ENCODE results near the gene MSN. TPM values are rescaled to one million over a fixed set of nuclear protein-coding genes. Genes with fewer than 3 reads are reported as not detected.
"Not testable (repeated sequence)": the region's sequence is repeated elsewhere in the genome, so short reads cannot be mapped to it uniquely, and the experiment has no call there.

Gene MSN
- total RNA-seq, 1 experiment from 2014 or later: 247 TPM

- no peak for DNase-seq
- H3K4me3 ChIP-seq: no peak overlapping the region
- H3K27me3 ChIP-seq: no peaks in the 10 kb centered on the region
- H3K4me1 ChIP-seq: no peaks in the 10 kb centered on the region
- no peaks in the 10 kb centered on the region for H3K9me3 ChIP-seq (replicated peaks)
- H3K27ac ChIP-seq: no peak overlapping the region
- peaks cover 5% of the 10 kb centered on the region for H3K36me3 ChIP-seq
Observed at GRCh38 chrX:65723706-65724105, 56.3 kb downstream of the MSN start.

DNA sequence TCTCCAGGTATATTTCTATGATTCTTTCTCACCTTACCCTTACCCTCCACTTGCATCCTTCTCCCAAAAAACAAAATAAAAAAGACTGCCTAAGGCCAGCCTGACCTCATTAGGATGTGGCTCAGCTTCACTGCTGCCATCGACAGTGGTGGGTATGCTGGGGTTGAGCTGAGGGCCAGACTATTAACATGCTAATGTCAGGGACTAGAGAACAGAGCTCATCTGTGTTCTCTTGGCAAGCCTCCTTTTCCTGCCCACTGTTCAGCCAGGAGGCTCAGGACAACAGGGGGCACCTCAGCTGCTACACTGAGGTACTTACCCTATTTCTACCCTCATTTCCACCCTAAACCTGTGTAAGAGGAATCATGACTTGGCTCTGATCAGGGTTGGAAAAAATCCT, 59.3 kb downstream of the MSN start:
- Histone ChIP-seq H3K4me3 (no peak overlapping the region), H3K27ac (no peak overlapping the region), H3K9me3 (replicated peaks) (no peaks in the 10 kb centered on the region), H3K27me3 (no peaks in the 10 kb centered on the region), H3K4me1 (no peaks in the 10 kb centered on the region), H3K36me3 (peaks cover 27% of the 10 kb centered on the region)
- no peak for DNase-seq

- no peak for DNase-seq
- Histone ChIP-seq H3K27ac (no peak overlapping the region), H3K4me3 (no peak overlapping the region), H3K36me3 (peaks cover 41% of the 10 kb centered on the region), H3K27me3 (no peaks in the 10 kb centered on the region), H3K4me1 (no peaks in the 10 kb centered on the region), H3K9me3 (replicated peaks) (no peaks in the 10 kb centered on the region)
Observed at GRCh38 chrX:65731684-65732289, 64.3 kb downstream of the MSN start.

DNA sequence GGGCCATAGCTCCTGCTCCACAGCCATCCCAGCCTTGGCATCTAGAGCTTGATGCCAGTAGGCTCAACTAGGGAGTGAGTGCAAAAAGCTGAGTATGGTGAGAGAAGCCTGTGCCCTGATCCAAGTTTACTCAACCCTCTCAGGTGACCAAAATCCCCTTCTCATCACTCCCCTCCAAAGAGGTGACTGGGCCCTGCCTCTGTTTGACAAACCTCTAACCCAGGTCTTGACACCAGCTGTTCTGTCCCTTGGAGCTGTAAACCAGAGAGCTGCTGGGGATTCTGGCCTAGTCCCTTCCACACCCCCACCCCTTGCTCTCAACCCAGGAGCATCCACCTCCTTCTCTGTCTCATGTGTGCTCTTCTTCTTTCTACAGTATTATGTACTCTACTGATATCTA, 73.5 kb downstream of the MSN start:
- Histone ChIP-seq H3K4me1 (no peaks in the 10 kb centered on the region), H3K27ac (no peak overlapping the region), H3K36me3 (peaks cover 34% of the 10 kb centered on the region), H3K4me3 (no peak overlapping the region), H3K9me3 (replicated peaks) (no peaks in the 10 kb centered on the region), H3K27me3 (no peaks in the 10 kb centered on the region)
- DNase-seq: no peak

DNA sequence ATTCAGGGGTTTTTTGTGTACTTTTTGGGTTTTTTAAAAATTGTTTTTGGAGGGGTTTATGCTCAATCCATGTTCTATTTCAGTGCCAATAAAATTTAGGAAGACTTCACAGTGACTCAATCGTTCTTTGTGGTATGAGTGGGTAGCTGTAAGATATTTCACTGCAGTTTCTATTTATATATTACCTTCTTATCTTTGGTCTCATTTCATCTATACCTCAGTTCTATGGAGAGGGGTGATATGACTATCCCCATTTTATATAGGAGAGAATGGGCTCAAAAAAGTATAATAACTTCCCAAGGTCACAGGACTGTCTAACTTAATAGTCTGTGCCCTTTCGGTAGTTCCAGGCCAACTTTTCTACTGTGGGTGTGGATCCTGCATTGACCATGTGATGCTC, 74.4 kb downstream of the MSN start:
- DNase-seq: no peak
- H3K36me3 ChIP-seq: peaks cover 34% of the 10 kb centered on the region
- no peaks in the 10 kb centered on the region for H3K27me3 ChIP-seq

DNA sequence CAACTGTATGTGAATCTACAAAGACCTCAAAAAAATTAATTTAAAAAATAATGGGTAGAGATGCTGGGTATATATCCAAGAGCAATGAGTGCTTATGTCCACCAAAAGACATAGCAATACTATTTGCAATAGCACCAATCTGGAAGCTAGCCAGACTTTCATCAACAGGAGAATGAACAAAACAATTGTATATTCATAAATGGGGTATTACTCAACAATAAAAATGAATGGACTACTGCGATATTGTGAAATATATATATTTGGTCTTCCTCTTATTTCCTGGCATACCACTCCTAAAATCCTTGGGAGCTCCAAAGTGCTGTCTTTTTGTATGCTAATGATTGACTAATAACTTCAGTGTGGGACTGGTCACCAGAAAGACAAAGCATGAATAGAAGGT, 77.5 kb downstream of the MSN start:
- no peaks in the 10 kb centered on the region for H3K27me3 ChIP-seq
- H3K27ac ChIP-seq: no peak overlapping the region
- no peaks in the 10 kb centered on the region for H3K9me3 ChIP-seq (replicated peaks)
- H3K36me3 ChIP-seq: peaks cover 7% of the 10 kb centered on the region
- no peak overlapping the region for H3K4me3 ChIP-seq
- H3K4me1 ChIP-seq: no peaks in the 10 kb centered on the region
- DNase-seq: no peak

More for the DNA sequence above, 74.4 kb downstream of the MSN start:
- Histone ChIP-seq H3K4me3 (no peak overlapping the region), H3K9me3 (replicated peaks) (no peaks in the 10 kb centered on the region), H3K27ac (no peak overlapping the region), H3K4me1 (no peaks in the 10 kb centered on the region)

DNA sequence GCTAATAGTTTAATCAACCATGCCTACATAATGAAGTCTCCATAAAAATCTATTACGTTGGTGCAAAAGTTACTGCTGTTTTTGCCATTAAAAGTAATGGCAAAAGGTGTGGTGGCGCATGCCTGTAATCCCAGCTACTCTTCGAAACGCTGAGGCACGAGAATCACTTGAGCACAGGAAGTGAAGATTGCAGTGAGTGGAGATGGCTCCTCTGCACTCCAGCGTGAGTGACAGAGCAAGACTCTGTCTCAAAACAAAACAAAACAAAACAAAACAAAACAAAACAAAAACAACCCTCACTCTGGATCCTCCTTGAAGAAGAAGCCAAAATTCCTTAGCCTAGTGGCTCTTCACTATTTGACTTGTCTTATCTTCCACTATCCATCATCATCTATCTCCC, 78.0 kb downstream of the MSN start:
- Histone ChIP-seq H3K36me3 (peaks cover 3% of the 10 kb centered on the region), H3K9me3 (replicated peaks) (no peaks in the 10 kb centered on the region), H3K27me3 (no peaks in the 10 kb centered on the region), H3K27ac (no peak overlapping the region), H3K4me3 (no peak overlapping the region), H3K4me1 (no peaks in the 10 kb centered on the region)
- no peak for DNase-seq

- H3K27me3 ChIP-seq: no peaks in the 10 kb centered on the region
- peak in 1 of 2 experiments; percentile 26 for DNase-seq
- 0 out of 2 replicates have a peak, but pooled peaks cover 3% of the 10 kb centered on the region for H3K36me3 ChIP-seq
- H3K4me1 ChIP-seq: no peaks in the 10 kb centered on the region
- H3K27ac ChIP-seq: no peak overlapping the region
- no peaks in the 10 kb centered on the region for H3K9me3 ChIP-seq (replicated peaks)
- H3K4me3 ChIP-seq: no peak overlapping the region
Observed at GRCh38 chrX:65745992-65746391, 78.5 kb downstream of the MSN start.

GRCh38 chrX:65750674-65751469, 83.4 kb downstream of the MSN start:
- Histone ChIP-seq H3K9me3 (replicated peaks) (no peaks in the 10 kb centered on the region), H3K36me3 (no peaks in the 10 kb centered on the region), H3K4me1 (no peaks in the 10 kb centered on the region), H3K27ac (no peak overlapping the region), H3K27me3 (no peaks in the 10 kb centered on the region), H3K4me3 (no peak overlapping the region)
- no peak for DNase-seq

DNA sequence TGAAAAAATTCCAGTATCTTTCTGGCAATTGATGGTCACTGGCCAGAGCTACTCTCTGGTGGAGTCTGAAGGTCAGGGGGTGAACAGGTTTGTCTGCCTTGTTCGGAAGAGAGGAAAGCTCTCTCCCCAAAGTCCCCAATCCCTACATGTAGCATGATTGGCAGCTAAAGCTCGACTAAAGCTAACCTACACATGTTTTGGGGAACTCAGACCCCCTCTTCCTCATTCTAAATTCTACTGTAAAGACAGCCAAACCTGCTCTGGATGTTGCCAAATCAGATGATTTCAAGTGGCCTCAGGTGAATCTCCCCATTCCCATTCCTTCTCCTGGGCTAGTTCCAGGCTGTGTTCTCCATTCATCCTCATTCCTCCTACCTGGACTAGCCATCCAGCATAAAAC, 84.1 kb downstream of the MSN start:
- no peak for DNase-seq
- Histone ChIP-seq H3K4me1 (no peaks in the 10 kb centered on the region), H3K27me3 (no peaks in the 10 kb centered on the region), H3K9me3 (replicated peaks) (no peaks in the 10 kb centered on the region), H3K36me3 (no peaks in the 10 kb centered on the region), H3K4me3 (no peak overlapping the region), H3K27ac (no peak overlapping the region)

DNA sequence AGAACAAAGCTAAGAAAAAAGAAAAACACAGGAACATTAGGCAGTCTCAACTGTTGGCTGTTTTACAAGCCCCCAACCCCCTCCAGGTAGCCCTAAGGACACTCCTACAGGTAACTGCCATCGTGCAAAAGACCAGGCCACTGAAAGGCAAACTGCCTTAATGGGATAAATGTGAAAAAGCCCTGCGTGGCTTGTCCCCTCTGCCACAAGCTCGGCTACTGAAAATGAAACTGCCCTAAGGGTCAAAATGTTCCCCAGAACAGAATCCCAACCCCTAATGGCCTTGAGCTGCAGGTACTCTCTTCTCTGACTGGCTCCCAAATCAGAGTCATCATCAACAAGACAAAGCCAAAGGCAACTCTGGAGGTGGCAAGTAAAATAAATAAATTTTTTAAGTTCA, 84.8 kb downstream of the MSN start:
- no peaks in the 10 kb centered on the region for H3K9me3 ChIP-seq (replicated peaks)
- no peaks in the 10 kb centered on the region for H3K36me3 ChIP-seq
- H3K4me3 ChIP-seq: no peak overlapping the region
- no peak overlapping the region for H3K27ac ChIP-seq
- DNase-seq: no peak
- no peaks in the 10 kb centered on the region for H3K4me1 ChIP-seq
- H3K27me3 ChIP-seq: no peaks in the 10 kb centered on the region

DNA sequence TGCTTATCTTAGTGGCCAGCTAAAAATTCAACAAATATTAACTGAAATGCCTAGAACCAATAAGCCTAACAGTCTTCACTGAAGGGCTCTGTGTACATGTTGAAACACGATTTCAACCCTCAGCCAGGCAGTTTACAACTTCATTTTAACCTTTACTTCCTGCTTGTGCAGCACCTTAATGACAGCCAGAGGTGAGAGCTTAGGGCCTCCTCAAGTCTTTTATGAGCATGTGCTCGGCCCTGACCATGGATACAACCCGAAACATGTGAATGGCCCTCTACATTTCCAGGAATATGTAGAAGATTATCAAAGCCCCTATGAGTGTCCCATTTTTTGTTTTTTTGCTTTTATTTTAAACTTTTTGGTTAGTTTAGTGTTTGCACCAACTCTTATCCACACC, 88.3 kb downstream of the MSN start:
- Histone ChIP-seq H3K27ac (no peak overlapping the region), H3K4me1 (no peaks in the 10 kb centered on the region), H3K9me3 (replicated peaks) (no peaks in the 10 kb centered on the region), H3K36me3 (no peaks in the 10 kb centered on the region), H3K4me3 (no peak overlapping the region), H3K27me3 (no peaks in the 10 kb centered on the region)
- no peak for DNase-seq

GRCh38 chrX:65757943-65758342, 90.5 kb downstream of the MSN start:
- no peak for DNase-seq
- H3K27me3 ChIP-seq: no peaks in the 10 kb centered on the region
- H3K27ac ChIP-seq: no peak overlapping the region
- no peaks in the 10 kb centered on the region for H3K4me1 ChIP-seq
- no peak overlapping the region for H3K4me3 ChIP-seq
- no peaks in the 10 kb centered on the region for H3K9me3 ChIP-seq (replicated peaks)
- H3K36me3 ChIP-seq: no peaks in the 10 kb centered on the region

DNA sequence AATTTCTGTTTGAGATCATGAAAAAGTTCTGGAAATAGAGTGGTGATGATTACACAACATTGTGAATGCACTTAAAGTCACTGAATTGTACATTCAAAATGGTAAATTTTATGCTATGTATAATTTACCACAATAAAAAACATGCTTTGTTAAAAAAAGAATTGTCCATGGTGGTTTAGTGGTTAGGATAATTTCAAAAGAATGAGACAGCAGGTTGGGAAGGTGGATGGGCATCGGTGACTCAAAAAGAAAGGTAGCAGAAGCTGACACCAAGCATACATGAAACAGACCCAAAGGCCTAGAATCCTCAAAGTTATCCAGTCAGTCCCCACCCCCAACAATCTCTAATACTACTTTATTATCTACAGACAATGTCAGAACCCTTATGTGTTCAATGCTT, 91.1 kb downstream of the MSN start:
- H3K4me3 ChIP-seq: no peak overlapping the region
- no peak for DNase-seq
- no peaks in the 10 kb centered on the region for H3K9me3 ChIP-seq (replicated peaks)
- H3K4me1 ChIP-seq: no peaks in the 10 kb centered on the region
- H3K27ac ChIP-seq: no peak overlapping the region
- no peaks in the 10 kb centered on the region for H3K27me3 ChIP-seq
- no peaks in the 10 kb centered on the region for H3K36me3 ChIP-seq

DNA sequence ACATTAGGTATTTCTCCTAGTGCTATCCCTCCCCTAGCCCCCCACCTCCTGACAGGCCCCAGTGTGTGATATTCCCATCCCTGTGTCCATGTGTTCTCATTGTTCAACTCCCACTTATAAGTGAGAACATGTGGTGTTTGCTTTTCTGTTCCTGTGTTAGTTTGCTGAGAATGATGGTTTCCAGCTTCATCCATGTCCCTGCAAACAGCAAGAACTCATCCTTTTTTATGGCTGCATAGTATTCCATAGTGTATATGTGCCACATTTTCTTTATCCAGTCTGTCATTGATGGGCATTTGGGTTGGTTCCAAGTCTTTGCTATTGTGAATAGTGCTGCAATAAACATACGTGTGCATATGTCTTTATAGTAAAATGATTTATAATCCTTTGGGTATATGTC, 92.1 kb downstream of the MSN start:
- H3K4me1 ChIP-seq; H3K27me3 ChIP-seq; H3K36me3 ChIP-seq; H3K9me3 ChIP-seq (replicated peaks); DNase-seq; H3K27ac ChIP-seq; H3K4me3 ChIP-seq: not testable (repeated sequence)
